ENCODE measurements around the gene CDH22. TPM values are rescaled to one million over a fixed set of nuclear protein-coding genes. Genes with fewer than 3 reads are reported as not detected.

Gene CDH22
- total and polyA plus RNA-seq, 7 donors, result 0.11 to 1.4 (median 0.53) TPM

- no peaks in the 10 kb centered on the region for H3K9me3 ChIP-seq
- peaks cover 0 to 95% (median 17%) of the 10 kb centered on the region in 3 donors for H3K27me3 ChIP-seq (ENCODE audit: insufficient read depth in 3 of 3, low read length in 2 of 3)
- TF ChIP-seq CTCF (IDR thresholded peaks at IDR 0.05), result no peak
- ATAC-seq, result no peak
- H3K4me1 ChIP-seq, result no peaks in the 10 kb centered on the region
- peak overlapping the region; percentile 63 for H3K4me3 ChIP-seq
- intact Hi-C loops (cut with DNase I), result loop anchor here (1.0 to 5.0 kb wide), 3 partner anchors 41 to 176 kb away; no protein-coding TSS in a partner anchor
- 1 to 3% (median 1%) methylated on average over 8 to 34 of the region's 35 CpGs for WGBS, 3 donors
- no peaks in the 10 kb centered on the region for H3K36me3 ChIP-seq (ENCODE audit: insufficient read depth in 1 of 2, low read depth in 1 of 2)
- no peak for DNase-seq
- H3K27ac ChIP-seq, result no peak overlapping the region
These were observed 370 bp downstream of the CDH22 start for GRCh38 chr20:46307999-46308257.

DNA sequence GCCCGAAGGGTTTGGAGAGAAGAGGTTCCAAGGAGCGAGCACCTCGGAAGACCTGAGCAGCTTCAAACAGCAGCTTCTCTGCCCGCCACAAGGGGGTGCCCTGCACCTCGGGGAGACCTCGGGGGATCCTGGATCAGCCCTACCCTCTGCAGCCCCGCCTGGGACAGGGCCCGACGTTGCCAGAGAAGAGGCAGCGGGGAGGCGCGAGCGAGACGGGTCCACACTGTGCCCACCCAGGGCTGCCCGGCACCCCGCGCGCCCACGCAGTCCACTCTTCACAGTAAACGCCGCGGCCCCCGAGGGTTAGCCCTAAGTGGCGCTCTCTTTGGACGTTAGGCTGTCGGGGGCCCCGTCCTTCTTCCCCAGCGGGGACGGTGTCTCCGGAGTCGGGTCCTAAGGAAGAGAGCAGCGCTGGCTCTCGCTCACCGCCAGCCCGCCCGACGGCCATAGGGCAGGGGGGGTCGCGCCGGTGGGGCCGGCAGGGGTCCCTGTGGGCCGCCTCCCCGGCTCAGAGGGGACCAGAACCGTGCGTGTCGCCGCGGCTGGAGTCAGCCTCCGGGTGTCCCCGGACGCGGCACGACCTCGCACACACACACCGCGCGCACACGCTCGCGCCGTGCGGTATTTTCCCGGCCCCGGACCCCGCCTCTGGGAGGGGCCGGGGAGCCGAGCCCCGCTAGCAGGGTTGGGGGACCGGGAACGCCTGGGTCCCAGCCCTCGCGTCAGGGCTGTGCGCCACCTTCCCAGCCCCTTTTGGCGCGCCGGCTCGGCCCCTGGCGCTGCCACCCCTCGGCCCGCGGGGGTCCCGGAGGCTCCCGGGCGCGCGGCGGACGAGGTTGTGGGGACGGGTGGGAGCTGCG lies 929 bp downstream of the CDH22 start:
- Histone ChIP-seq H3K36me3 (ENCODE audit: insufficient read depth in 1 of 2, low read depth in 1 of 2) (no peaks in the 10 kb centered on the region), H3K4me3 (peak overlapping the region; percentile 63), H3K4me1 (no peaks in the 10 kb centered on the region), H3K27ac (no peak overlapping the region), H3K27me3 (ENCODE audit: insufficient read depth in 3 of 3, low read length in 2 of 3) (peaks cover 0 to 92% (median 14%) of the 10 kb centered on the region in 3 donors), H3K9me3 (no peaks in the 10 kb centered on the region)
- 1% methylated on average over 37 to 90 of the region's 90 CpGs for WGBS, 3 donors
- TF ChIP-seq CTCF (IDR thresholded peaks at IDR 0.05), result peak; percentile 85
- intact Hi-C loops (cut with DNase I), result loop anchor here (1.0 to 5.0 kb wide), 2 partner anchors 42 to 175 kb away; no protein-coding TSS in a partner anchor
- ATAC-seq (peak; percentile 75 to 88 (median 81)), DNase-seq (peak; percentile 57 to 81)

GRCh38 chr20:46306743-46307138 lies 1.6 kb downstream of the CDH22 start:
- Histone ChIP-seq H3K27ac (no peak overlapping the region), H3K9me3 (no peaks in the 10 kb centered on the region), H3K4me1 (no peaks in the 10 kb centered on the region), H3K4me3 (no peak overlapping the region), H3K36me3 (ENCODE audit: insufficient read depth in 1 of 2, low read depth in 1 of 2) (no peaks in the 10 kb centered on the region), H3K27me3 (ENCODE audit: insufficient read depth in 3 of 3, low read length in 2 of 3) (peaks cover 0 to 87% (median 11%) of the 10 kb centered on the region in 3 donors)
- intact Hi-C loops (cut with DNase I), result loop anchor here (1.0 to 5.0 kb wide), 2 partner anchors 43 to 174 kb away; no protein-coding TSS in a partner anchor
- no peak for TF ChIP-seq CTCF (IDR thresholded peaks at IDR 0.05)
- ATAC-seq (peak in 1 of 4 donors; percentile 4), DNase-seq (no peak)
- 19 to 24% (median 23%) methylated on average over 9 to 10 of the region's 10 CpGs for WGBS, 3 donors

DNA sequence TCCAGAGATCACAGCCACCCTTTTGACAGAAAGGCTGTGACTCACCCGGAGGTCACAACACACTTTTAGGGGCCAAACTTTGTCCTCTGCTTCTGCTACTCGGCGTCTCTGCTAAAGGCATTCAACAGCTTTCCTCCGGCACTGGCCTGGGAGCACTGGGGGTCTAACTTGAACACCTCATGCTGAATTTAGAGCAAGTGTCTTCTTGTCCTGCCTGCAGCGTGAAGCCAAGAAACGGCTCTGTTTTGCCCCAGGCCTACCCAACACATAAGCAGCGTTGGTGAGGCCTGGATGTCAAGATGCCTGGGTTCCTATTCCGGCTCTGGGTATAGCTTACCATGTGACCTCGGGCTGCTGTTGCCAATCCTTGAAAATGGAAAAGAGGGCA lies 2.3 kb downstream of the CDH22 start:
- H3K36me3 ChIP-seq (ENCODE audit: insufficient read depth in 1 of 2, low read depth in 1 of 2), result no peaks in the 10 kb centered on the region
- WGBS, 3 donors, result 73 to 78% (median 73%) methylated on average over 9 of the region's 9 CpGs
- intact Hi-C loops (cut with DNase I), result loop anchor here (5.0 kb wide), 1 partner anchor 174 kb away; no protein-coding TSS in a partner anchor
- DNase-seq (no peak), ATAC-seq (no peak)
- peaks cover 0 to 80% (median 11%) of the 10 kb centered on the region in 3 donors for H3K27me3 ChIP-seq (ENCODE audit: insufficient read depth in 3 of 3, low read length in 2 of 3)
- H3K4me3 ChIP-seq, result no peak overlapping the region
- H3K4me1 ChIP-seq, result no peaks in the 10 kb centered on the region
- H3K9me3 ChIP-seq, result no peaks in the 10 kb centered on the region
- H3K27ac ChIP-seq, result no peak overlapping the region
- no peak for TF ChIP-seq CTCF (IDR thresholded peaks at IDR 0.05)

Data from psoas muscle (tissue), 8 donors.